Upper lobe of left lung (tissue), 4 donors: ENCODE data around the gene ERCC6L2.

Source experiments
- CTCF ChIP-seq, 6 experiments: fragments of 450-650 bp in 4 of 6; fragments of 200-600 bp in 2 of 6; sonication (generic) in 2 of 6; IDR thresholded peaks; one replicate each; pipeline ENCODE4 v1.5.1; 2016 to 2019; ENCODE audit warnings: antibody characterized with exemption in 6 of 6
- EP300 ChIP-seq, 4 donors: sonication (generic); formaldehyde crosslinking; IDR thresholded peaks; one replicate each; pipeline ENCODE4 v1.5.1; 2017; ENCODE audit warnings: antibody characterized with exemption in 4 of 4, control low read depth in 2 of 4
- POLR2AphosphoS5 ChIP-seq, 2 donors: sonication (generic); formaldehyde crosslinking; IDR thresholded peaks; one replicate each; pipeline ENCODE4 v1.5.1; 2017; ENCODE audit warnings: antibody characterized with exemption in 2 of 2

GRCh38 chr9:95870352-95870751, 5.1 kb upstream of the ERCC6L2 start:
- TF ChIP-seq CTCF (IDR thresholded peaks at IDR 0.05) (no peak), EP300 (IDR thresholded peaks at IDR 0.05) (no peak), POLR2AphosphoS5 (IDR thresholded peaks at IDR 0.05) (no peak)
